Measurements from ENCODE around the gene AP1M2.

DNA sequence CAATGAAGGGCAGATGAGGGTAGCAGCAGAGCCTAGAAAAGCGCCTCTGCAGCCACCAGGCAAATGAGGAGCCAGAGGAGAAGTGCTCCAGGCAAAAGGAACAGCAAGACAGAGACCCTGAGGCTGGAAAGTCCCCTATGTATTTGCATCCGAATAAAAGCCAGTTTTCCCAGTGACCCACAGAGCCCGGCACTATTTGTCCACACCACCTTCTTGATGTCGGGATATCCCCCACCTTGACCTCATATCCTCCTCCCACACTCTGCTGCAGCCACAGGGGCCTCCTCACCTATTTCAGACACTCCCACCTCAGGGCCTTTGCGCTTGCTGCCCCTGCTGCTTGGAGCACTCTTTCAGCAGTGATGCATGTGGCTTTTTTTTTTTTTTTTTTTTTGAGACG is 36.8 kb downstream of the AP1M2 start:
- TF ChIP-seq, protein P1, sequence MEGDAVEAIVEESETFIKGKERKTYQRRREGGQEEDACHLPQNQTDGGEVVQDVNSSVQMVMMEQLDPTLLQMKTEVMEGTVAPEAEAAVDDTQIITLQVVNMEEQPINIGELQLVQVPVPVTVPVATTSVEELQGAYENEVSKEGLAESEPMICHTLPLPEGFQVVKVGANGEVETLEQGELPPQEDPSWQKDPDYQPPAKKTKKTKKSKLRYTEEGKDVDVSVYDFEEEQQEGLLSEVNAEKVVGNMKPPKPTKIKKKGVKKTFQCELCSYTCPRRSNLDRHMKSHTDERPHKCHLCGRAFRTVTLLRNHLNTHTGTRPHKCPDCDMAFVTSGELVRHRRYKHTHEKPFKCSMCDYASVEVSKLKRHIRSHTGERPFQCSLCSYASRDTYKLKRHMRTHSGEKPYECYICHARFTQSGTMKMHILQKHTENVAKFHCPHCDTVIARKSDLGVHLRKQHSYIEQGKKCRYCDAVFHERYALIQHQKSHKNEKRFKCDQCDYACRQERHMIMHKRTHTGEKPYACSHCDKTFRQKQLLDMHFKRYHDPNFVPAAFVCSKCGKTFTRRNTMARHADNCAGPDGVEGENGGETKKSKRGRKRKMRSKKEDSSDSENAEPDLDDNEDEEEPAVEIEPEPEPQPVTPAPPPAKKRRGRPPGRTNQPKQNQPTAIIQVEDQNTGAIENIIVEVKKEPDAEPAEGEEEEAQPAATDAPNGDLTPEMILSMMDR (optimal IDR thresholded peaks at IDR 0.05 in 1 of 3, IDR thresholded peaks at IDR 0.05 in 1 of 3, conservative IDR thresholded peaks at IDR 0.05 in 1 of 3; ENCODE audit: extremely low read depth in 1 of 3, insufficient read depth in 2 of 3, low read length in 3 of 3), result no peak
- TF ChIP-seq EZH2 (IDR thresholded peaks at IDR 0.05; ENCODE audit: low read length), result no peak

All from keratinocyte (primary cell).